Measurements from ENCODE around the gene GPATCH2L. TPM values are rescaled to one million over a fixed set of nuclear protein-coding genes. Genes with fewer than 3 reads are reported as not detected.

Gene GPATCH2L
- total RNA-seq, 1 experiment from 2014 or later, result 46.3 TPM

DNA sequence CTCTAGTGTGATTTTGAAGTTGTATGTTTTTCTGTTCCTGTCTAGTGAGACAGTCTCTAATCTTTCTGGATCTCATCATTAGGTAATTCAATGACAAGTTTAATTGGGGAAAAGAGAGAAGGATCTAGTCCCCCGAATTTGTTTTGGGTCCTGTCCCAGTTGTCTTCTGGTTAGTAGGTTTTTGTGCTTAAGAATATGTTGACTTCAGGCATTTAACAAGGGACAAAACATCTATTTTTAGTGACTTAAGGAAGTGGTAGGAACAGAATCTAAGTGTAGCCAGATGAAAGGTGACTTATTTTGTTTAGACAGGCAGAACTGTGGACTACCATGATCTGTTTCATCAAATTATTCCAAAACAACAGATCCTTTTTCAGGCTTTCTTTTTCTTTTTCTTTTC, 2.2 kb downstream of the GPATCH2L start:
- H3K27me3 ChIP-seq (replicated peaks), result no peaks in the 10 kb centered on the region
- H3K4me3 ChIP-seq, result no peak overlapping the region
- peaks cover 28% of the 10 kb centered on the region for H3K4me1 ChIP-seq (replicated peaks)
- no peak overlapping the region for H3K27ac ChIP-seq
- DNase-seq (ENCODE audit: low read depth in 1 of 2, low spot score in 2 of 2), result no peak
- H3K9me3 ChIP-seq (replicated peaks), result no peaks in the 10 kb centered on the region
- peaks cover 56% of the 10 kb centered on the region for H3K36me3 ChIP-seq

DNA sequence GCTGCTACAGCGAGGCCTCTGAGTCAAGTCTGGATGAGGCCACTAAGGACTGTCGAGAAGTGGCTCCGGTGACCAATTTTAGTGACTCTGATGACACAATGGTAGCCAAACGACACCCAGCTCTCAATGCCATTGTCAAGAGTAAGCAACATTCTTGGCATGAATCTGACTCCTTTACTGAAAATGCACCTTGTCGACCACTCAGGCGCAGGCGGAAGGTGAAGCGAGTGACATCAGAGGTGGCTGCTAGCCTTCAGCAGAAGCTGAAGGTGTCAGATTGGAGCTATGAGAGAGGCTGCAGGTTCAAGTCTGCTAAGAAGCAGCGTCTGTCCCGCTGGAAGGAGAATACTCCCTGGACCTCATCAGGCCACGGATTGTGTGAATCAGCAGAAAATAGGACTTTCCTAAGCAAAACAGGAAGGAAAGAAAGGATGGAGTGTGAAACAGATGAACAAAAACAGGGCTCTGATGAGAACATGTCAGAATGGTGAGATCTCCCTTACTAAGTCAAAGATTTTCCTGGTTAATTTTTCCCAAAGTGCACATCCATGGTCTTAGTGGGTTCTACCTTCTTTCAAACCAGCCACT, 2.9 kb downstream of the GPATCH2L start:
- Histone ChIP-seq H3K9me3 (replicated peaks) (no peaks in the 10 kb centered on the region), H3K36me3 (peaks cover 64% of the 10 kb centered on the region), H3K4me1 (replicated peaks) (peaks cover 28% of the 10 kb centered on the region), H3K27ac (no peak overlapping the region), H3K4me3 (no peak overlapping the region), H3K27me3 (replicated peaks) (no peaks in the 10 kb centered on the region)
- DNase-seq (ENCODE audit: low read depth in 1 of 2, low spot score in 2 of 2), result no peak

DNA sequence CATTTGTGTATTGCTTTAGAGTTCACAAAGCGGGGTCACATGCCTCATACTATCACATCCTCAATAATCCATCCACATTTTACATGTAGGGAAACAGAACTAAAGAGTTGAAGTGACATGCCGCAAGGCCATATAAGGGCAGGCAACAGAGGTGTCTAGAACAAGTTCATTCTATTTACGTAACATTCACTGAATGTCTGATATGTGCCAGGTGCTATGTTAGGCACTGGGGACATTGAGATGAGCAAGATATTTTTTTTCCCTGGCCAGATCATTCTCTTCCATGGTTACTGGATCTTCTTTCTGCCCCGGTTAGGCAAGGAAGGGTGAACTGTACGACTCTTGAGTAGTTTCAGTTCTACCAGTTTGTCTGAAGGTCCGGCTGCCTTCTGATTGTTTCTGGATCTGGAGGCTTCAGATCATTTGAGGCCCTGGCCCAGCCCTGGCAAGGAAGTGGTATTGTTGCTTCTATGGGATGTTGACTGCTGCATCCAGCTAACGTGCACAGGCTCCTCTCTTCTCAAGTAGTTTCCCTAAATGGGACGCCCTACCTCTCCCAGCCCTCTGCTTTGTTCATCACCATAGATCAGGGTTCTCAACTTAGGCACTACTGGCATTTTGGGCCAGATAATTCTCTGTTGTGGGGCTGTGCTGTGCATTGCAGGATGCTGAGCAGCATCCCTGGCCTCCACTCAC, 12.1 kb downstream of the GPATCH2L start:
- no peaks in the 10 kb centered on the region for H3K9me3 ChIP-seq (replicated peaks)
- H3K27ac ChIP-seq, result no peak overlapping the region
- H3K27me3 ChIP-seq (replicated peaks), result no peaks in the 10 kb centered on the region
- no peaks in the 10 kb centered on the region for H3K4me1 ChIP-seq (replicated peaks)
- no peak overlapping the region for H3K4me3 ChIP-seq
- H3K36me3 ChIP-seq, result peaks cover 63% of the 10 kb centered on the region
- DNase-seq (ENCODE audit: low read depth in 1 of 2, low spot score in 2 of 2), result no peak

DNA sequence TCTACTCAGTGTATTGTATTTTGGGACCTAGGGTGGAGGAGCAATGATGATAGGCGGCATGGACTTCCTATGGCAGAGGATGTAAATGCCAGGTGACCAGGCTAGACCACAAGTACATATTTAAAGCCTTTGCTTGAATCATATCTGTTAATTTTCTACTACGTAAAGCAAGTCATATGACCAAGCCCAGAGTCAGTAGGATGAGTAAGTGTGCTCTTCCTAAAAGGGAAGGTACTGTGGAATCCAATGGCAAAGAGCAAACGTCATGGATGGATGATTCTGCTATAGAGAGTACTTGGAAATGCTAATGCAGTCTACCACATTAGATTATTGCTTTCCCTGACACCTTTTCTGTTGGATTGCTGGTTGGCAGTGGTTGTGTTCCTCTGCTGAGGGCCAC, 16.8 kb downstream of the GPATCH2L start:
- Histone ChIP-seq H3K9me3 (replicated peaks) (no peaks in the 10 kb centered on the region), H3K4me1 (replicated peaks) (no peaks in the 10 kb centered on the region), H3K27me3 (replicated peaks) (no peaks in the 10 kb centered on the region), H3K27ac (no peak overlapping the region), H3K4me3 (no peak overlapping the region), H3K36me3 (peaks cover 72% of the 10 kb centered on the region)
- no peak for DNase-seq (ENCODE audit: low read depth in 1 of 2, low spot score in 2 of 2)

DNA sequence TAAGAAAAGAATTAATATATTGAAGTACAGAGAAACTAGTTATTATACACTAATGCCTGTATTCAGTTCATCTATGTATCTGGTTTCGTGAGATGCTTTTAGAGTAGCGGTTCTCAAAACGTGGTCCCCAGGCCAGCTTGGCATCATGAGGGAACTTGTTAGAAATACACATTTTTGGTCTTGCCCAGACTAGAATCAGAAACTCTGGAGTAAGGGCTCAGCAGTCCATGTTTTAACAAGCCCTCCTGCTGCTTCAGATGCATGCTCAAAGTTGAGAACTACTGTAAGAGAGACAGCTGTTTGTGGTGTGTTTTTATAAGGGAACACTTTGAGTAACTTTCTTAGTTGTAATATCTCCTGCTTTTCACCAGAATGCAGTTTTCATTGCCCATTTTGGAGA, 18.1 kb downstream of the GPATCH2L start:
- no peaks in the 10 kb centered on the region for H3K9me3 ChIP-seq (replicated peaks)
- DNase-seq (ENCODE audit: low read depth in 1 of 2, low spot score in 2 of 2), result no peak
- H3K36me3 ChIP-seq, result peaks cover 66% of the 10 kb centered on the region
- no peak overlapping the region for H3K27ac ChIP-seq
- no peaks in the 10 kb centered on the region for H3K27me3 ChIP-seq (replicated peaks)
- no peak overlapping the region for H3K4me3 ChIP-seq
- no peaks in the 10 kb centered on the region for H3K4me1 ChIP-seq (replicated peaks)

DNA sequence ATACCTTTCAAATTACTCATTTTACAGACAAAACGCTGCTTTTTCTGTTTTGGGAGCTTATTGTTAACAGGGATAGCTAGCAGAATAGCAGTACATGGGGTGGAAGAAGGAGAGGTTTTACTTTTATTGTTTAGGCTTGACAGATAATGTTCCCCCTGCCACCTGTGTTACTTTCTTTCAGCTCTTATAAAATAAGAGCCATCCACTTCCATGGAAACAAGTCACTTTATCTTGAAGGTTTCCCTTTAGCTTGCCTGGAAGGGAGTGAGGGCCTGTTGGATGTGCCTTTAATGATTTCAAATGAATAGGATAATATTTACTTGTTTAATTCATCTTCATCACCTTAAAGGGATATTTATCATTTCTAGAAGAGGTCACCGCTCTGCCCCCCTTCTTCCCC, 23.3 kb downstream of the GPATCH2L start:
- Histone ChIP-seq H3K4me1 (replicated peaks) (no peaks in the 10 kb centered on the region), H3K36me3 (peaks cover 69% of the 10 kb centered on the region), H3K4me3 (no peak overlapping the region), H3K27me3 (replicated peaks) (no peaks in the 10 kb centered on the region), H3K9me3 (replicated peaks) (no peaks in the 10 kb centered on the region), H3K27ac (no peak overlapping the region)
- DNase-seq (ENCODE audit: low read depth in 1 of 2, low spot score in 2 of 2), result no peak

DNA sequence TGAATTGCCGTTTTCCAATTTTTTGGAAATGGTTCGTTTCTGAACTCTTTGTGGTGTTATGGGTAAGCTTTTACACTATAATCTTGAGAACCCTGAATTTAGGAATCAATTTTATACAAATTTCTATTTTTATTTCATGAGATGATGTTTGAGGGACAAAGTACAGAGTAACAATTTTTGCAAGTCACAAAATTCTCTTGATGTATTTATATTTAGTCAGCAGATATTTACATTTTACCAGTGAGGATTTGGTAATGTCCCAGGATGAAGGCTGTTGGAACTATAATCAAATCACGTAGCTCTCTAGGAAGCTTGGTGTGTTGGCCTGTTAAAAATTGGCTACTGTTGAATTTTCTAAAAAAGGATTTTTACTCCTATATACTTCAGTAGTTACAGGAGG, 24.2 kb downstream of the GPATCH2L start:
- Histone ChIP-seq H3K9me3 (replicated peaks) (no peaks in the 10 kb centered on the region), H3K36me3 (peaks cover 69% of the 10 kb centered on the region), H3K27me3 (replicated peaks) (no peaks in the 10 kb centered on the region), H3K27ac (no peak overlapping the region), H3K4me3 (no peak overlapping the region), H3K4me1 (replicated peaks) (no peaks in the 10 kb centered on the region)
- no peak for DNase-seq (ENCODE audit: low read depth in 1 of 2, low spot score in 2 of 2)

DNA sequence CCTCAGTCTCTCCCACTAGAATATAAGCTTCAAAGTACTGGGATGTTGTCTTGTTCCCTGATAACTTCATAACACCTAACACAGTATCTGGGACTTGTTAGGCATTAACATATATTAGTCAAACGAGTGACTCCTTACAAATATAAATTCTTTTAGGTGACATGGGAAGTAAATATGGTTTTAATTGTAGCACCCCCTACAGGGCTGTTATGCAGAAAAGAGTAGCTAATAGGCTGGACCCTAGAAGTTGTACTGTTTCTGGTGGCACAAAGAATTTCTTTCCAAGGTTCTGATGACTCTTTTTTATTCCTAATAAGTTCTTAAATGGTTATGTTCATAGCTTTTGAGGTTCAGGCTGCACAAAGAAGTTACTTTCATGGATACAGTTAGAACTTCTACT, 29.8 kb downstream of the GPATCH2L start:
- Histone ChIP-seq H3K9me3 (replicated peaks) (no peaks in the 10 kb centered on the region), H3K36me3 (peaks cover 62% of the 10 kb centered on the region), H3K4me1 (replicated peaks) (no peaks in the 10 kb centered on the region), H3K27ac (no peak overlapping the region), H3K4me3 (no peak overlapping the region), H3K27me3 (replicated peaks) (no peaks in the 10 kb centered on the region)
- DNase-seq (ENCODE audit: low read depth in 1 of 2, low spot score in 2 of 2), result no peak

DNA sequence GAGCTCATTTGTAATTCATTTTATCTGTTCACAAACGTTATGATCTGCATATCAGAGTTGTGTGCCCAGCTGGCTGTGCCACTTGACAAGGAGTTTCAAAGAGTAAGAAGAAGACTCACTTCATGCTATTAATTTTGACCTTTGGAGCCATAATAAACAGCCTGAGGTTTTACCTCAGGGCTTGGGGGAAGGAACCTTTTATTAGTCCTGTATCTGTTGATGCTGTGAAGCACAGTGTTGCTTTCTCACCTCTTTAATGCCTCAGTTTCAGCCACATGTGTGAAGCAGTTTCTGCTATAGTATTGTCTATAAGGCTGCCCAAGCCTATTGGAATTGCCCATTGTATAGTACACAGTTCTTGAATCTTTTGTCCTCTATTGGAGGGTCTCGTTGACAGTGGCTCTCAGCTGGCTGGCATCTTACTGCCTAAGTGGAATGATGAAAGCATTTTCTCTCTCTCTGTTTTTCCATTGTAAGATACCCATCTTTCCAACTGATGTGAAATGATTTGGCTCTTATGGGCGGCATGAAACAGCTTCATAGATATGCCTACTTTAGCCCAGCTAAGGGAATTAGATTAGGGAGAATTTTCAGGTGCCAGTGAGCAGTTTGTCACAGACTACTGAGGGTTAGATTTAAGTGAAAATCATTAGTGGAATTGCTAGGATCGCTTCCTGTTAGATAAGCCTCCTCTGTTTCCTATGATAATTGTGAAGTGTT, 34.7 kb downstream of the GPATCH2L start:
- H3K36me3 ChIP-seq, result peaks cover 49% of the 10 kb centered on the region
- DNase-seq (ENCODE audit: low read depth in 1 of 2, low spot score in 2 of 2), result no peak
- H3K4me1 ChIP-seq (replicated peaks), result no peaks in the 10 kb centered on the region
- no peak overlapping the region for H3K27ac ChIP-seq
- no peaks in the 10 kb centered on the region for H3K9me3 ChIP-seq (replicated peaks)
- no peaks in the 10 kb centered on the region for H3K27me3 ChIP-seq (replicated peaks)
- no peak overlapping the region for H3K4me3 ChIP-seq

DNA sequence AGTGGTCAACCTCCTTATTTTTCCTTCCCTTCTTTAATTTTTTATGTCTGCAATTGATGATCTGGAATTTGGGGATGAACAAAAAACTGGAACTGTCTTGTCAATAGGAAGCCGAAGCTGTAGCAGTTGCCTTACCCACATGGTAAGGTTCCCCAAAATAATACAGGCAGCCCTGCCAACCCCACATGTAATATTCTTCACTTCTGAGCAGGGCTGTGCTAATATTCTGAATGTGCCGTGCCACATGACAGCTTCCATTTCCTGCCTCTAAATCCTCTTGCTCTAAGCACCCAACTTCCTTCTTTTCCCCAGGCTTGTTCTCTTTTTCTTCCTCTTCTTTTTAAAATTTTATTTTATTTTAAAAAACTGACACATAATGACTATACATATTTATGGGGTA, 39.6 kb downstream of the GPATCH2L start:
- H3K27ac ChIP-seq, result no peak overlapping the region
- no peaks in the 10 kb centered on the region for H3K9me3 ChIP-seq (replicated peaks)
- H3K27me3 ChIP-seq (replicated peaks), result no peaks in the 10 kb centered on the region
- no peak for DNase-seq (ENCODE audit: low read depth in 1 of 2, low spot score in 2 of 2)
- no peak overlapping the region for H3K4me3 ChIP-seq
- H3K36me3 ChIP-seq, result peaks cover 67% of the 10 kb centered on the region
- no peaks in the 10 kb centered on the region for H3K4me1 ChIP-seq (replicated peaks)

DNA sequence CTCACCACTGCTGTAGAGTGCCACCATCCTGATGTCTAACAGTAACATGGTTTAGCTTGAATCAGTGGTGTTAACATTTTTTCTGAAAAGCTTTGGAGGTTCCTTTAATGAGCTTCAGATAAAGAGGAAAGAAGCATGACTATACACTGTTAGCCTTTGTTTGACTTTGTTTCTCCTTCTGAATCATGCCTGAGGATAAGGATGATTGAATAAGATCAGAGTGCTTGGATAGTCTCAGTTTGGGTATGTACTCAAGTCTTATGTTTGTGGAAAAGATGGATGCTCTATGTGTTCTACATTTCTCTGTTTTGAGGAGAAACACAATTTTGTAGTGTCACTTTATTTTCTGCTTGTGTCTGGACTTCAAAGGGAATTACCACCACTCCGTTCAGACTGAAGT, 42.0 kb downstream of the GPATCH2L start:
- Histone ChIP-seq H3K27ac (no peak overlapping the region), H3K36me3 (peaks cover 80% of the 10 kb centered on the region)

DNA sequence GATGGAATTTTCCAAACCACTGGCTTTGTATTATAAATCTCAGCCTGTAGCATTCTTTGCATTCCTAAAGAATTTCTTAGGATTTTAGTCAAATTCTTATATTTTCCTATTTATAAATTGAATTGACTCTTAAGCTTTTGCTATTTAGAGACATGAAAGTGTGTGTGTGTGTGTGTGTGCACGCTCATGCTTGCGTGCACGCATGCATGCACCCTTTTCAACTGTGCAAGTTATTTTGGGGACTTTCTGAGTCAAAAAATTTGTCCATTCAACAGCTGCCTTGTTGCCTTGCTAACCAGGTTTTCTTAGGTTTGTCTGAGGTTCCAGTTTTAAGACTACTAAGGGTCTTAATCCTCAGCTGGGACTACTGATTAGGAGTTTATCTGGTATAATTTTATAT, 42.6 kb downstream of the GPATCH2L start:
- Histone ChIP-seq H3K4me3 (no peak overlapping the region), H3K27me3 (replicated peaks) (no peaks in the 10 kb centered on the region), H3K27ac (no peak overlapping the region), H3K4me1 (replicated peaks) (no peaks in the 10 kb centered on the region), H3K9me3 (replicated peaks) (no peaks in the 10 kb centered on the region), H3K36me3 (peaks cover 80% of the 10 kb centered on the region)
- DNase-seq (ENCODE audit: low read depth in 1 of 2, low spot score in 2 of 2), result no peak

More for the DNA sequence above, 42.0 kb downstream of the GPATCH2L start:
- Histone ChIP-seq H3K9me3 (replicated peaks) (no peaks in the 10 kb centered on the region), H3K4me1 (replicated peaks) (no peaks in the 10 kb centered on the region), H3K4me3 (no peak overlapping the region), H3K27me3 (replicated peaks) (no peaks in the 10 kb centered on the region)
- no peak for DNase-seq (ENCODE audit: low read depth in 1 of 2, low spot score in 2 of 2)

DNA sequence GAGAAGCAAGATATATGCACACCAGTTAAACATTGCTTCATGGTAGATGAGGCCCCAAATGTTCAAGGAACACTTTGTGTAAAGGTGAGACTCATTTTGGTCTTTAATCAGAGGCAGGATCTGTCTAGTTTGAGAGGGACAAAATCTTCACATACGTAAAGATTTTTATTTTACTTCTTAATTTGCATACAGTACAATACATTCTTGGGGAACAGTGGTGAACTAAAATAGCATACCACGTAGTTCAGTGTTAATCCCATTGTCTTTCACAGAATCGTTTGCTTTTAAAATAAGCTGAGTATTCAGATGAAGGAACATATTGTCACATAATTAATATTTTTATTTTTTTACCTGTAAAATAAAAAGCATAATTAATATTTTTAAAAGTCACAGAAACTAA, 43.3 kb downstream of the GPATCH2L start:
- H3K4me3 ChIP-seq, result no peak overlapping the region
- no peaks in the 10 kb centered on the region for H3K27me3 ChIP-seq (replicated peaks)
- no peak for DNase-seq (ENCODE audit: low read depth in 1 of 2, low spot score in 2 of 2)
- H3K4me1 ChIP-seq (replicated peaks), result no peaks in the 10 kb centered on the region
- H3K36me3 ChIP-seq, result peaks cover 80% of the 10 kb centered on the region
- no peaks in the 10 kb centered on the region for H3K9me3 ChIP-seq (replicated peaks)
- H3K27ac ChIP-seq, result no peak overlapping the region

DNA sequence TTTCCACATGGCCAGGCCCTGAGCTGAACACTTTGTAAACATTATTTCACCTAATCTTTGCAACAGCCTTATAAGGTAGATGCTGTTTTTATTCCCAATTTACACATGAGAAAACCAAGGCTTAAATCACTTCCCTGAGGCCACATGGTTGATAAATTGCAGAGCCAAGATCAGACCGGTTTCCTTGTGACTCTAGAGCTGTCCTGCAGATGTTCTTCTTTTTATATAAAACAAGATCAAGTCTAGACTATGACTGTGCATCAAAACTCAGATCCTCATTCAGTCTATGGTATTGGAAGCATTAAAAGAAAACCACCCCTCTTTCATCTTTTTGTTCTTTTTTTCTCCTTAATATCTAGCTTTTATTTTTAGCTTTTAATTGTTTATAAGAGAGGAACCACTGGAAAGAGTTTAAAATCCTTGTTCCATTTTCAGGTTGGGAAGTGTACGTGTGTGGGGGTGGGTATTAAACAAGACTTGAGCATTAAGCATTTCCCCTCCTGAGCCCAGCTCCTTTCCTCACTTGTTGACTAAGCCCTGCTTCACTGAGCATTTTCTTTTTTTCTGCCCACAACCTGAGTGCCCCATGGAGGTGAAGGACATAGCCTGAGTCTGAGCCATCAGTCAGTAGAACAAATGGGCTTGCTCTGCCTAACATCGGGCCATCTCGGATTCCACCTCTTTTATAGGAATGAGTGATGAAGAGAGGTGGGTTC, 45.4 kb downstream of the GPATCH2L start:
- H3K36me3 ChIP-seq, result peaks cover 73% of the 10 kb centered on the region
- no peak overlapping the region for H3K27ac ChIP-seq
- H3K4me1 ChIP-seq (replicated peaks), result peaks cover 10% of the 10 kb centered on the region
- H3K9me3 ChIP-seq (replicated peaks), result no peaks in the 10 kb centered on the region
- no peaks in the 10 kb centered on the region for H3K27me3 ChIP-seq (replicated peaks)
- H3K4me3 ChIP-seq, result no peak overlapping the region
- no peak for DNase-seq (ENCODE audit: low read depth in 1 of 2, low spot score in 2 of 2)

All from SJSA1 (cell line).